Gastroesophageal sphincter (tissue), 4 donors: ENCODE data around the gene MPRIP. TPM values are rescaled to one million over a fixed set of nuclear protein-coding genes. Genes with fewer than 3 reads are reported as not detected.

Experiments
- ATAC-seq: fragments of 150-250 bp; one replicate; pipeline ENCODE4 v1.9.1; 2016; ENCODE audit warnings: mild to moderate bottlenecking, moderate library complexity
- H3K27ac ChIP-seq, 4 donors: fragments of 200-600 bp; sonication (generic) in 3 of 4; 1 replicate in 3 of 4; 2 replicates in 1 of 4; pipeline ENCODE4 v1.5.1; 2016 to 2019
- H3K27me3 ChIP-seq: fragments of 200-600 bp; sonication (generic); one replicate; pipeline ENCODE4 v1.5.1; 2019
- H3K36me3 ChIP-seq, 2 donors: fragments of 200-600 bp; sonication (generic); one replicate each; pipeline ENCODE4 v1.5.1; 2019; ENCODE audit warnings: control low read depth in 1 of 2
- H3K4me1 ChIP-seq, 3 donors: fragments of 200-600 bp; sonication (generic); 1 replicate in 2 of 3; 2 replicates in 1 of 3; pipeline ENCODE4 v1.5.1; 2016 to 2019; ENCODE audit warnings: control low read depth in 2 of 3
- H3K4me3 ChIP-seq, 2 donors: fragments of 200-600 bp; sonication (generic); one replicate each; pipeline ENCODE4 v1.5.1; 2019; ENCODE audit warnings: mild to moderate bottlenecking in 1 of 2, moderate library complexity in 1 of 2
- H3K9me3 ChIP-seq, 3 donors: fragments of 200-600 bp; sonication (generic); one replicate each; pipeline ENCODE4 v1.5.1; 2017 to 2019; ENCODE audit warnings: control low read depth in 2 of 3
- CTCF ChIP-seq, 4 experiments: fragments of 200-600 bp in 2 of 4; fragments of 450-650 bp in 2 of 4; sonication (generic) in 1 of 4; IDR thresholded peaks; one replicate each; pipeline ENCODE4 v1.5.1; 2017 to 2019; ENCODE audit warnings: antibody characterized with exemption in 4 of 4, mild to moderate bottlenecking in 2 of 4, moderate library complexity in 2 of 4
- EP300 ChIP-seq: sonication (generic); formaldehyde crosslinking; IDR thresholded peaks from one replicate; pipeline ENCODE4 v1.6.1; 2017; ENCODE audit warnings: antibody characterized with exemption, mild to moderate bottlenecking
- POLR2A ChIP-seq, 2 donors: fragments of 450-650 bp; IDR thresholded peaks; one replicate each; pipeline ENCODE4 v1.6.1; 2017; ENCODE audit warnings: antibody characterized with exemption in 2 of 2, mild to moderate bottlenecking in 2 of 2, moderate library complexity in 1 of 2
- POLR2AphosphoS5 ChIP-seq: sonication (generic); formaldehyde crosslinking; IDR thresholded peaks from one replicate; pipeline ENCODE4 v1.6.1; 2017; ENCODE audit warnings: antibody characterized with exemption
- WGBS, 2 donors: methylation state at CpG; one replicate each; pipeline ENCODE4 v1.1.5; 2018; ENCODE audit warnings: low coverage in 1 of 2; 5-methylcytosine and 5-hydroxymethylcytosine counted together
- total RNA-seq, 4 donors: library from RNA; depleted of rRNA; stranded (reverse); fragments of >200 nt; gene quantifications; one replicate each; pipeline ENCODE4 v1.1.0, GENCODE V29; 2016

Gene MPRIP
- total RNA-seq, 4 donors from 2014 or later, result 113 to 233 (median 155) TPM

GRCh38 chr17:17077101-17077500 lies 34.8 kb downstream of the MPRIP start:
- TF ChIP-seq POLR2AphosphoS5, result no peak
- no peak for TF ChIP-seq CTCF (IDR thresholded peaks at IDR 0.05)
- no peak for TF ChIP-seq EP300
- no peak for TF ChIP-seq POLR2A (IDR thresholded peaks at IDR 0.05)
- 100% methylated on average over 4 to 5 of the region's 6 CpGs for WGBS, 2 donors
- no peak overlapping the region for H3K27ac ChIP-seq
- H3K9me3 ChIP-seq, result no peaks in the 10 kb centered on the region
- no peak overlapping the region for H3K4me3 ChIP-seq
- no peak for ATAC-seq
- peaks cover 0 to 40% of the 10 kb centered on the region in 2 donors for H3K36me3 ChIP-seq
- H3K4me1 ChIP-seq, result peaks cover 0 to 98% (median 55%) of the 10 kb centered on the region in 3 donors
- no peaks in the 10 kb centered on the region for H3K27me3 ChIP-seq

GRCh38 chr17:17077861-17078732 lies 35.8 kb downstream of the MPRIP start:
- Histone ChIP-seq H3K36me3 (peaks cover 0 to 42% of the 10 kb centered on the region in 2 donors), H3K27ac (no peak overlapping the region)

GRCh38 chr17:17078832-17079231 lies 36.6 kb downstream of the MPRIP start:
- ATAC-seq, result no peak
- no peak for TF ChIP-seq EP300
- no peak for TF ChIP-seq POLR2A (IDR thresholded peaks at IDR 0.05)
- TF ChIP-seq CTCF (IDR thresholded peaks at IDR 0.05), result no peak
- no peak for TF ChIP-seq POLR2AphosphoS5
- no peak overlapping the region for H3K4me3 ChIP-seq
- peaks cover 0 to 80% (median 47%) of the 10 kb centered on the region in 3 donors for H3K4me1 ChIP-seq
- WGBS, 2 donors, result 67 to 82% methylated on average over 4 to 7 of the region's 7 CpGs
- H3K9me3 ChIP-seq, result no peaks in the 10 kb centered on the region
- no peaks in the 10 kb centered on the region for H3K27me3 ChIP-seq
- H3K36me3 ChIP-seq, result peaks cover 0 to 44% of the 10 kb centered on the region in 2 donors
- no peak overlapping the region for H3K27ac ChIP-seq

More at GRCh38 chr17:17077861-17078732, 35.8 kb downstream of the MPRIP start:
- no peaks in the 10 kb centered on the region for H3K9me3 ChIP-seq
- 74 to 80% methylated on average over 2 to 12 of the region's 15 CpGs for WGBS, 2 donors
- no peaks in the 10 kb centered on the region for H3K27me3 ChIP-seq
- TF ChIP-seq CTCF (IDR thresholded peaks at IDR 0.05) (no peak), POLR2AphosphoS5 (no peak), EP300 (no peak), POLR2A (IDR thresholded peaks at IDR 0.05) (no peak)
- H3K4me3 ChIP-seq, result no peak overlapping the region
- no peak for ATAC-seq
- peaks cover 0 to 88% (median 52%) of the 10 kb centered on the region in 3 donors for H3K4me1 ChIP-seq

- H3K27ac ChIP-seq, result peak overlapping the region in 1 of 4 donors; percentile 27
- TF ChIP-seq CTCF (IDR thresholded peaks at IDR 0.05) (no peak), POLR2AphosphoS5 (no peak), EP300 (no peak), POLR2A (IDR thresholded peaks at IDR 0.05) (no peak)
- WGBS, 2 donors, result 20 to 52% methylated on average over 1 to 3 of the region's 4 CpGs
- peaks cover 0 to 75% (median 41%) of the 10 kb centered on the region in 3 donors for H3K4me1 ChIP-seq
- H3K27me3 ChIP-seq, result no peaks in the 10 kb centered on the region
- H3K4me3 ChIP-seq, result no peak overlapping the region
- no peak for ATAC-seq
- H3K36me3 ChIP-seq, result peaks cover 0 to 49% of the 10 kb centered on the region in 2 donors
- no peaks in the 10 kb centered on the region for H3K9me3 ChIP-seq
Measured at GRCh38 chr17:17079336-17079735, 37.1 kb downstream of the MPRIP start.
